ENCODE data around the gene PAQR6.

- no peak for TF ChIP-seq POLR2AphosphoS5 (IDR thresholded peaks at IDR 0.05)
- no peak for TF ChIP-seq CTCF (IDR thresholded peaks at IDR 0.05)
- TF ChIP-seq POLR2A (IDR thresholded peaks at IDR 0.05) = no peak
Measured at GRCh38 chr1:156251527-156251926, 3.7 kb upstream of the PAQR6 start.

Measured in stomach (tissue), 4 donors.